Activated effector memory CD4-positive, alpha-beta T cell treated with Interleukin-2 at 50 U/mL for 16 hours (primary cell): ENCODE data around the gene TMEM163.

ENCODE experiments used
- DNase-seq: peaks from one replicate; pipeline ENCODE4 v3.0.0-alpha.2; 2020

The TMEM163 gene

GRCh38 chr2:134452042-134452733 lies 266.6 kb downstream of the TMEM163 start:
- DNase-seq, result no peak

- DNase-seq, result no peak
Observed at GRCh38 chr2:134451347-134451630, 267.5 kb downstream of the TMEM163 start.

- no peak for DNase-seq
Observed at GRCh38 chr2:134449751-134450513, 268.9 kb downstream of the TMEM163 start.

- no peak for DNase-seq
Observed at GRCh38 chr2:134449157-134449556, 269.6 kb downstream of the TMEM163 start.

- DNase-seq, result no peak
Observed at GRCh38 chr2:134448650-134449049, 270.1 kb downstream of the TMEM163 start.

- no peak for DNase-seq
Observed at GRCh38 chr2:134447669-134448068, 271.1 kb downstream of the TMEM163 start.

- no peak for DNase-seq
Observed at GRCh38 chr2:134446383-134447017, 272.3 kb downstream of the TMEM163 start.

- no peak for DNase-seq
Observed at GRCh38 chr2:134445985-134446382, 272.8 kb downstream of the TMEM163 start.

- DNase-seq, result no peak
Observed at GRCh38 chr2:134445116-134445515, 273.7 kb downstream of the TMEM163 start.

GRCh38 chr2:134443814-134444480 lies 274.9 kb downstream of the TMEM163 start:
- no peak for DNase-seq

GRCh38 chr2:134441153-134441863 lies 277.5 kb downstream of the TMEM163 start:
- no peak for DNase-seq

- DNase-seq, result no peak
Observed at GRCh38 chr2:134440336-134440909, 278.4 kb downstream of the TMEM163 start.

GRCh38 chr2:134438371-134438770 lies 280.4 kb downstream of the TMEM163 start:
- no peak for DNase-seq

- DNase-seq, result no peak
Observed at GRCh38 chr2:134436706-134437105, 282.1 kb downstream of the TMEM163 start.

GRCh38 chr2:134435936-134436335 lies 282.9 kb downstream of the TMEM163 start:
- no peak for DNase-seq

- DNase-seq, result no peak
Observed at GRCh38 chr2:134435505-134435904, 283.3 kb downstream of the TMEM163 start.

- no peak for DNase-seq
Observed at GRCh38 chr2:134433979-134434378, 284.8 kb downstream of the TMEM163 start.

GRCh38 chr2:134433469-134433868 lies 285.3 kb downstream of the TMEM163 start:
- no peak for DNase-seq

GRCh38 chr2:134432435-134432883 lies 286.3 kb downstream of the TMEM163 start:
- no peak for DNase-seq

- DNase-seq, result no peak
Observed at GRCh38 chr2:134431838-134432434, 286.9 kb downstream of the TMEM163 start.

- DNase-seq, result no peak
Observed at GRCh38 chr2:134429886-134430285, 288.9 kb downstream of the TMEM163 start.

- no peak for DNase-seq
Observed at GRCh38 chr2:134426721-134427120, 292.1 kb downstream of the TMEM163 start.
